ENCODE data around the gene TMPRSS7.
A peak's percentile ranks its signal among the peaks of the same experiment; 100 is the strongest.
"Not testable (repeated sequence)": the region's sequence is repeated elsewhere in the genome, so short reads cannot be mapped to it uniquely, and the experiment has no call there.

Gene TMPRSS7

GRCh38 chr3:112012205-112012992 is 22.1 kb upstream of the TMPRSS7 start:
- no peak for DNase-seq

DNA sequence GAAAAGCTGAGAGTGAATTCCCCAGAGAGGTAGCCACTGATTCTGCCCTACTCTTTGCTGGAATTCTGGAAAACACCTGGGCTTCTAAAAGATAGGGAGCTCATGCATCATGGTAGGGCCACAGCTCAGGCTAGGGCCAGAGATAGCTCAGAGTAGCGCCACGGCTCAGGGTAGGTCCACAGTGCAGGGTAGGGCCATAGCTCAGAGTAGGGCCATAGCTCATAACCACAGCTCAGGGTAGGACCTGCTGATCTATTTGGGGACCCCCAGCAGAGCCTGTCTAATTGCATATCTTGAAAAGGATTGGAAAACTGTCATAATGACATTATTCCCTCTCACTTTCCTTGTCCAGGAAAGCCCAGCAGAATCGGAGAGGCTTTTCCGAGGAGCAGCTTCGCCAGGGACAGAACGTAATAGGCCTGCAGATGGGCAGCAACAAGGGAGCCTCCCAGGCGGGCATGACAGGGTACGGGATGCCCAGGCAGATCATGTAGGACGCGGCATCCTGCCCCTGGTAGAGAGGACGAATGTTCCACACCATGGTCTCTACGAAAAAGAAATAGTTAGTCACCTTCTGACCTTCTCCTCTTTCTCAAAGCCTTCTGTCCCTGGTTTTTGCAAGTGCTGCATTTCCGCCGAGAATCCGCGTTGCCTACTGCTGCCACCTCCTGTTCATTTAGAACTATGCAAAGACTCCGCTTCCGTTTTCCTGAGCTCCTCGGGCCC is 21.3 kb upstream of the TMPRSS7 start:
- no peak for DNase-seq

DNA sequence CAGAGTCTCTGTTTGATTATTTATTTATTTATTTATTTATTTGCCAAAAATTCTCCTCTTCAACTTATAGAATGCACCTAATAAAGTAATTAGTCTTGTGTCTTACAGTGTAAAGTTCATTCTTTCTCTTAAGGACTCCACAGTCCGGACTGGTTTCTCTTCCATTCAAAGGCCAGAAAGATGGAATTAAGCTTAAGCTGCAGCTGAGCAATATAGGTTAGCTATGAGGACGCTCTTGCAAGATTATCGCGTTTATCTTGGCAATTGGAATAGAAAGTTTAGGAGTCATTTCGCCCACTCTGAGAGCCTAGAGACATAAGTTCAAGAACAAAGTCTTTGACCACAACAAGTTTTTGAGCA is 20.8 kb upstream of the TMPRSS7 start:
- no peak for DNase-seq

- no peak for DNase-seq
Measured at GRCh38 chr3:112017091-112017490, 17.4 kb upstream of the TMPRSS7 start.

DNA sequence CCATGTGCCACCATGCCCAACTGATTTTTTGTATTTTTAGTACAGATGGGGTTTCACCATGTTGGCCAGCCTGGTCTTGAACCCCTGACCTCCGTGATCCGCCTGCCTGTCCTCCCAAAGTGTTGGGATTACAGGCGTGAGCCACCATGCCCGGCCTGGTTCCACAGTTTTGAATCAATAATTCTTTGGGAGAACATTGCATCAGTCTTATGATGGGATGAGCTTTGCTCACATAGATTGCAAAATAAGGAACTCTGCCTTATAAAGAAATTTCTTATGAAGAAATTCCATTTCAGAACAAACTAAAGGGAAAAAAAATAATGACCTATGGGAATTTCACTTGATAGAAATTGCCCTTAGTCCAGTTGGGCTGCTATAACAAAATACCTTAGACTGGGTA is 15.8 kb upstream of the TMPRSS7 start:
- no peak for DNase-seq

DNA sequence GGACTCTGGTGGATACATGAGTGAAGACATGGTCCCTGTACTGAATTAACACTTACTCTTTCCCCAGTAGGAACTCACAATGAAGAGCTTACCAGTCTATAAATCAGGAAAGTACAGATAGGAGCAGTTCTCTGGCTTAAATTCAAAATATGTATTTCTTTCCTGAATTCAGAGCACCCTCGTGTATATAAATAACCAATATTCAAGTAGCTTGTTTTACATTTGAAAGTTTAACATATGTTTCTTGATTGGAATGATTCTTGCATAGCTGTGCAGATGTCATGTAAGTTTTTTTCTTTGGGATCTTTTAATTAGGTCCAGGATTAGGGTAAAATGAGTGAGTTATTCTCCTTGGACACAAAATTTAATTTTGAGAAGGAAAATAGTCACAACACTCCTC is 14.8 kb upstream of the TMPRSS7 start:
- DNase-seq = no peak

GRCh38 chr3:112020674-112021085 is 13.9 kb upstream of the TMPRSS7 start:
- no peak for DNase-seq

- DNase-seq = no peak
Measured at GRCh38 chr3:112027142-112027541, 7.4 kb upstream of the TMPRSS7 start.

- DNase-seq = no peak
Measured at GRCh38 chr3:112027826-112028225, 6.7 kb upstream of the TMPRSS7 start.

DNA sequence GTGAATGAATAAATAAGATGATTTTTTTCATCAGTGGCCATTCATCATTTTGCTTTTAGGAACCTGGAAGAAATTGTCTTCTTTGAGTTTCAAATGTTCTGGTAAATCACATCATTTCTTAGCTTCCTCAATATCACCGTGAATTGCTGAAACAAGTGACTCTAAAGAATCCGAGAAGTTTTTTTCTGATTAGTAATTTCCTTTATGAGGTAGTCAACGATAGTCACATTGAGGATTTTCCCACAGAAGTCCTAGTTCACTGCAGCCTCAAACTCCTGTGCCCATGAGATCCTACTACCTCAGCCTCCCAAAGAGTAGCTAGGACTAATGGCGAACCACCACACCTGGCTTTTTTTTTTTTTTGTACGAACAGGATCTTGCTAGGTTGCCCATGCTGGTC is 3.6 kb upstream of the TMPRSS7 start:
- DNase-seq = no peak

- peak; percentile 59 for DNase-seq
Measured at GRCh38 chr3:112032098-112032731, 2.3 kb upstream of the TMPRSS7 start.

DNA sequence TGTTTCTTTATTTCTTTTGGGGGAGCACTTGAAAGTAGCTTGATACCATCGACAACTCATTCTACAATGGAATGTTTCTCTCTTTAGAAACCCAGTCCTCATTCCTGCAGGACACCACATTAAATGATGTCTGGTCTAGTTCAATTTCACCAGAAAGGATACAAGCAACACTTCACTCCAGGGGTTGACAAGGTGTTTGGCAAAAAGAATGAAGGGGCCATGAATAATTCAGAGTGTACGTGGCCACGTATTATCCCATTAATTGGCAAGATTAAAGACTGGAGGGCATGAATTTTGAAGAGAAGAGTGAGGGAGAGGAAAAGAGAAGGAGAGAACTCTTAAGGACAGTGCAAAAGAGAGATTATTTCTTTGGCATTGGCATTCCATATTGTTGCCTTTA is 705 bp downstream of the TMPRSS7 start:
- no peak for DNase-seq

- DNase-seq = not testable (repeated sequence)
Measured at GRCh38 chr3:112037194-112037593, 2.7 kb downstream of the TMPRSS7 start.

DNA sequence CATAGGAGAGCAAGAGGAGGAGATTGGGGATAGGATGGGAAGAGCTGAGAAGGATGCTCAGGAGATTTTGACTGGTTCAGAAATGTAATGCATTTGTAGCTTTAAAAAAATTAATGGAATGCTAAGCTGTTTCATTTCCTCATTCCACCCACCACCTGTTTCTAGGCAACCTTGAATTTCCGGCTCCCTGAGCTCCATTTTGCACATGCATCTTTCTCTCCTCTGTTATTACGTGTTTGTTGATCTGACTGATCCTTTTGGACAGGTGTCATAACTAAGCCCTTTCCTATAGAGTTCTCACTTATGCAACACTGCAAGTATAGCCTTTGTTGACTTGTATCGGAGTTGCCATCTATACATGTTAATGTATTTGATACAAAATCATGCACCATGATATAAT is 4.3 kb downstream of the TMPRSS7 start:
- DNase-seq = no peak

DNA sequence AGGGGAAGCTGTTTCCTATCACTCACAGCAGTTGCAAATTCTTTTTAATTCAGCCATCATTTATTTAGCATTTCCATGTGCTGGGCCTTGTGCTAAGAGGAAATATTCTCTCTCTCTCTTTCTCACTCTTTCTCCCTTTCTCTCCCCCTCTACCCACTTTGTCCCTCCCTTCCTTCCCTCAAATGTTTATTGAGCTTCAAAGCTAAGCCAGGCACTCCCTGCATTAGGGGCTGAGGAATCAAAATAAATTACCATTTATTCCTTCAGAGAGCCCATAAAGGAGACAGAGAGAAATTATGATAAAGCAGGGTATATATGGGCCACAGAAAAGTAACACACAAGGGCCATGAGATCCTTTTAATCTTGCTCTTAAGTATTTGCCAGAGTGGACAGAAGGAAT is 6.8 kb downstream of the TMPRSS7 start:
- no peak for DNase-seq

DNA sequence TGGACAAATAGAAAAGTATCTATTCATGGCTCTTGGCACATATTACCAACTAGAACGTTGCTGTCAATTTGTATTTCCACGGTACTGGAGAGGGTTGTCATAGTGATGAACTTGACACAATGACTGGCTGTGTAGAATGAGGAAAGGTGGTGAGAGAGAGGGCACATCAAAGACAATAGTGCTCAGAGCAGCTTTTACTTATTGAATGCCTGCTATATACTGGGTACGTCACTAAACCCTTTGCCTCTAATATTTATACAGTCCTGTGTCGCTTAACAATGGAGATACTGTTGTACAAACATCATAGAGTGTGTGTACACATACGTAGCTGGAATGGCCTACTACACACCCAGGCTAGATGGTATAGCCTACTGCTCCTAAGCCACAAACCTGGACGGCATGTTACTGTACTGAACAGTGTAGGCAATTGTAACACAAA is 8.3 kb downstream of the TMPRSS7 start:
- peak; percentile 98 for DNase-seq

- DNase-seq = peak; percentile 93
Measured at GRCh38 chr3:112043621-112044201, 9.2 kb downstream of the TMPRSS7 start.

DNA sequence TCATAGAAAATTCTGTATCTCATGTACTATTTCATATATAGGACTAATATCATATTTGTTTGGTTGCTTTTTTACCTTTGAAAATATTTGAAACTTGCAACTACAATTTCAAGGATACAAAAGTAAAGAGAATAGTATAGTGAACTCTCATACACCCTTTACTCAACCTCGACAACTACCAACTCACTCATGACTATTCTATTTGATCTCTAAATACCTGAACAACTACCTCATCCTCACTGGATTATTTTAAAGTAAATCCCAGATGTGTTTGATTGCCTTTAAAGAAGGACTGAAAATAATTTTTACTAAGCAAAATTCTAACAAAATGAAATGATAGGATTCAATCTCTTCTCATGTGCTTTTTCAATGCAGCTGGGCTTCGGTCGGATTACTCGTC is 12.1 kb downstream of the TMPRSS7 start:
- no peak for DNase-seq

DNA sequence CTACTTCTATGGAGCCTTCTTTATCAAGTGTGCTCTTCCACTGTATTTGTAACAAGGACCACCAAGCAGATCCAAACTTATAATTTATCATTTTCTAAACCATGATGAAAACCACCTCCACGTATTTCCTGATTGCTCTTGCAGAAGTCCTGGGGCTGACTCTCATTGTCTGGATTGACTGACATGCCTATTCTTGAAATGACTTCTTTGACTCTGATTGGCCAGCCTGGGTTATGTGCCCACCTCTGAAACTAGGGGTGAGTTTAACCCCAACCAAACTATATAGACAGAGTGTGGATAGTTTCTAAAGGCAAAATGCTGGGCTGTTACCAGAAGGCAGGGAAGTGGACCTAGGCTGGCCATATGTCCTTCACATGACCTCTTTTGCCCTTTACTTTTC is 12.7 kb downstream of the TMPRSS7 start:
- no peak for DNase-seq

DNA sequence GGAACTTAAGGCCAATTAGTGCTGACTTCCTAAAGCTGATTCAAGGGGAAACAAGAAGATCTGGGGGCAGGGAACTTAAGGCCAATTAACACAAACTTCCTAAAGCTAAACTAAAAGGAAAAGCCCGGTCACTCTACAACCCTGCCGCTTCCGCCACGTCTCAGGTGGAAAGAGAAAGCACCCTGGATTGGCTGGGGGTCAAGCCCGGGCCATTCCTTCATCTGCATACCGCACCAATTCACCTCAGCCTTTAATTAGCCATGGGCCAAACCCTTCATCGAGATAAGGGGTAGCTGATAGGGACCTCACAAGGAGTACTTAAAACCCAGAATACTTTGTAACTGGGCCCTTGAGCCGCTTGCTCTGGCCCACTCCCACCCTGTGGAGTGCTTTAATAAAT is 14.4 kb downstream of the TMPRSS7 start:
- DNase-seq = no peak

DNA sequence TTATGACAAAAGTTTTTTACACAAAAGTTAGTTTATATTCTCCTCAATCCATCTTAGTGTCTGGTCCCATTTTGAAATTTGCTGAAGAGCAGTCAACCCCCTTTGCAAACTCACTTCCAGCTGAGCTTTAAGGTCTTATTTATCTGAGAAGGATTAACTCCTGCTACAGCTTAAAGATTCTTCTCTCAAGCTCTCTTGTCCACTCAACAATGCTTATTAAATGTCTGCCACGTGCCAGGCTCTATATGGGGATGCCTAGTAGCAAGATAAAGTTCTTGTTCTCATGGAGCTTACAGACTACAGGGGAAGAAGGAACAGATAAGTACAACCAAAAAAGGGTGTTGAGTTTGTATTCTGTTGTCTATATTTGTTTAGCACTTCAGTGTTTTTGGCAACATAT is 18.7 kb downstream of the TMPRSS7 start:
- no peak for DNase-seq

- DNase-seq = no peak
Measured at GRCh38 chr3:112056451-112056929, 22.0 kb downstream of the TMPRSS7 start.

DNA sequence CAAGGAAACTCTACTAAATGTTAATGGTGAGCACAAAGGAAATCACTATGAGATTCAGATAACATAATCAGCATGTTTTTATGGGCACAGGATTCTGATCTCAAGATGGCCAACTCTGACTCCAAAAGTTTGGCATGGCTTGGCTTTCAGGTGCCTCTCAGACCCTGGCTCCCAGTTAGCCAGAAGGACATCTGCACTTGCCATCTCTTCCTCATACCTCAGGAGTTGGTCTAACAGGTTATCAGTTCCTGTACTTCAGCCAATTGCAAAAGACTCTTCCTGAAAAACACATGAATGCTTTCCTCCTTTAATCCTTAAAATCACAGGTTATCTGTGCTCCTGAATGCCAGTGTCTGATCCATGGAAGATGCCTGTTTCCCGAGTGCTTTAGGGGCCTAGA is 25.0 kb downstream of the TMPRSS7 start:
- no peak for DNase-seq

- no peak for DNase-seq
Measured at GRCh38 chr3:112061152-112061551, 26.6 kb downstream of the TMPRSS7 start.

All from NCI-H1105 treated with DMSO at 0.1 percent for 48 hours (cell line).